A549 (cell line): ENCODE data around the gene SORCS2. TPM values are rescaled to one million over a fixed set of nuclear protein-coding genes. Genes with fewer than 3 reads are reported as not detected.

ENCODE experiments used
- ATAC-seq, 2 experiments: fragments of 200-7000 bp in 1 of 2; fragments of >200 bp in 1 of 2; cut with Nextera tagmentation in 1 of 2; cut with Tn5 transposase in 1 of 2; 3 replicates each; pipeline versions ENCODE4 v1.8.0 to v1.9.1; 2018 to 2020; ENCODE audit warnings: mild to moderate bottlenecking in 1 of 2, moderate library complexity in 1 of 2
- CTCF ChIA-PET: fragments of 300-600 bp; sonication (Branson Sonifier 250); formaldehyde crosslinking; extraction: SDS; loops from one replicate; lab custom pipeline; 2021; ENCODE audit warnings: antibody characterized with exemption, inconsistent platforms; lab: Yijun Ruan, JAX
- POLR2A ChIA-PET: fragments of 350-600 bp; formaldehyde crosslinking; extraction: SDS; loops from one replicate; lab custom pipeline; 2021; ENCODE audit warnings: antibody characterized with exemption, inconsistent platforms; lab: Yijun Ruan, JAX
- DNase-seq, 2 experiments: peaks; one replicate each; pipeline versions ENCODE4 v3.0.0 to v3.0.0-alpha.2; 2011 to 2016; ENCODE audit warnings: low read depth in 1 of 2, low spot score in 1 of 2
- FAIRE-seq: peaks from 2 replicates; lab custom pipeline; 2011; peaks lifted over from hg19 to GRCh38; lab: Jason Lieb, UNC
- H3K27ac ChIP-seq, 2 experiments: fragments of >200 bp; sonication (Bioruptor Twin); formaldehyde crosslinking; 3 replicates each; pipeline ENCODE4 v1.5.1; 2016 to 2017
- H3K4me1 ChIP-seq: fragments of >200 bp; sonication (Bioruptor Twin); formaldehyde crosslinking; 3 replicates; pipeline ENCODE4 v1.6.1; 2016
- H3K4me2 ChIP-seq: fragments of >200 bp; sonication (Bioruptor Twin); formaldehyde crosslinking; 3 replicates; pipeline ENCODE4 v1.6.1; 2016
- H3K4me3 ChIP-seq: fragments of >200 bp; sonication (Bioruptor Twin); formaldehyde crosslinking; 3 replicates; pipeline ENCODE4 v1.5.1; 2016
- H3K9me3 ChIP-seq: fragments of >200 bp; sonication (Bioruptor Twin); formaldehyde crosslinking; 3 replicates; pipeline ENCODE4 v1.6.1; 2016
- CBX2 ChIP-seq: fragments of 200-600 bp; sonication (generic); IDR thresholded peaks from 2 replicates; pipeline ENCODE4 v1.6.1; 2016; ENCODE audit warnings: low read depth, mild to moderate bottlenecking, borderline replicate concordance
- CHD4 ChIP-seq: fragments of 200-600 bp; sonication (generic); IDR thresholded peaks from 2 replicates; pipeline ENCODE4 v1.6.1; 2016; ENCODE audit warnings: antibody characterized with exemption, mild to moderate bottlenecking, borderline replicate concordance
- EHF ChIP-seq: fragments of 250-450 bp; sonication (Bioruptor Pico); IDR thresholded peaks from 2 replicates; pipeline ENCODE4 v1.5.0; 2020; ENCODE audit warnings: mild to moderate bottlenecking
- ELK1 ChIP-seq: fragments of 150-350 bp; IDR thresholded peaks from 2 replicates; pipeline ENCODE4 v1.6.1; 2014; ENCODE audit warnings: low read depth, mild to moderate bottlenecking, low read length
- FOSB ChIP-seq: fragments of 250-450 bp; sonication (Bioruptor Pico); IDR thresholded peaks from 2 replicates; pipeline ENCODE4 v1.5.0; 2020; ENCODE audit warnings: mild to moderate bottlenecking, moderate library complexity
- HDAC2 ChIP-seq: fragments of 200-600 bp; sonication (generic); IDR thresholded peaks from 2 replicates; pipeline ENCODE4 v1.6.1; 2016
- HOXA7 ChIP-seq: fragments of 250-450 bp; sonication (Bioruptor Pico); IDR thresholded peaks from 2 replicates; pipeline ENCODE4 v1.5.0; 2020; ENCODE audit warnings: mild to moderate bottlenecking, moderate library complexity
- JUN ChIP-seq, 2 experiments: fragments of >200 bp; sonication (Bioruptor Twin); formaldehyde crosslinking; IDR thresholded peaks; 2 replicates in 1 of 2; 3 replicates in 1 of 2; pipeline ENCODE4 v1.6.1; 2016 to 2017
- KDM1A ChIP-seq: fragments of 200-600 bp; sonication (generic); IDR thresholded peaks from 2 replicates; pipeline ENCODE4 v1.6.1; 2016; ENCODE audit warnings: low read depth, mild to moderate bottlenecking
- MAFK ChIP-seq: fragments of 450-650 bp; IDR thresholded peaks from 2 replicates; pipeline ENCODE4 v1.6.1; 2014; ENCODE audit not compliant: partially characterized antibody
- MYC ChIP-seq: IDR thresholded peaks from 2 replicates; pipeline ENCODE4 v1.6.1; 2012; ENCODE audit warnings: mild to moderate bottlenecking, inconsistent platforms, low read length, improper control_type of control experiment, borderline replicate concordance
- NFE2L2 ChIP-seq: fragments of 150-350 bp; conservative IDR thresholded peaks from 2 replicates; pipeline ENCODE4 v1.6.1; 2014; ENCODE audit warnings: low read length
- NPAS2 ChIP-seq: fragments of 250-450 bp; sonication (Bioruptor Pico); IDR thresholded peaks from 2 replicates; pipeline ENCODE4 v1.8.0; 2022; ENCODE audit warnings: mild to moderate bottlenecking, moderate library complexity, borderline replicate concordance
- NR3C1 ChIP-seq: fragments of >200 bp; sonication (Bioruptor Twin); formaldehyde crosslinking; IDR thresholded peaks from 3 replicates; pipeline ENCODE4 v1.6.1; 2017
- POLR2A ChIP-seq: IDR thresholded peaks from 2 replicates; pipeline ENCODE4 v1.6.1; 2012; ENCODE audit warnings: mild to moderate bottlenecking, low read length
- RARB ChIP-seq: fragments of 250-450 bp; sonication (Bioruptor Pico); IDR thresholded peaks from 2 replicates; pipeline ENCODE4 v1.8.0; 2021; ENCODE audit warnings: mild to moderate bottlenecking, moderate library complexity
- RCOR1 ChIP-seq: fragments of 150-350 bp; IDR thresholded peaks from 2 replicates; pipeline ENCODE4 v1.6.1; 2014; ENCODE audit warnings: antibody characterized with exemption, low read length, low read depth
- REST ChIP-seq: fragments of 200-600 bp; sonication (generic); IDR thresholded peaks from 2 replicates; pipeline ENCODE4 v1.6.1; 2016; ENCODE audit warnings: antibody characterized with exemption, mild to moderate bottlenecking, moderate library complexity
- RNF2 ChIP-seq: fragments of 200-600 bp; sonication (generic); IDR thresholded peaks from 2 replicates; pipeline ENCODE4 v1.6.1; 2016; ENCODE audit warnings: low read depth, mild to moderate bottlenecking, antibody characterized with exemption, moderate library complexity, borderline replicate concordance
- SREBF2 ChIP-seq: fragments of 450-650 bp; IDR thresholded peaks from 2 replicates; pipeline ENCODE4 v1.6.1; 2014; ENCODE audit warnings: mild to moderate bottlenecking, moderate library complexity
- ZFP36 ChIP-seq: fragments of 450-650 bp; IDR thresholded peaks from 2 replicates; pipeline ENCODE4 v1.6.1; 2014; ENCODE audit warnings: borderline replicate concordance; ENCODE audit not compliant: partially characterized antibody
- ZNF302 ChIP-seq: fragments of 250-450 bp; sonication (Bioruptor Pico); IDR thresholded peaks from 2 replicates; pipeline ENCODE4 v1.9.0; 2021; ENCODE audit warnings: inconsistent platforms, mild to moderate bottlenecking, moderate library complexity
- WGBS: methylation state at CpG from one replicate; pipeline ENCODE4 v1.1.6; 2017; ENCODE audit errors: missing lambda C conversion rate; 5-methylcytosine and 5-hydroxymethylcytosine counted together
- polyA plus RNA-seq, 4 experiments: library from polyadenylated mRNA; depleted of rRNA in 3 of 4; stranded (reverse); fragments of >200 nt; fragmentation: RNase III in 1 of 4; extraction: RNeasy Plus Mini Kit Qiagen cat#74134 plus additional on column Dnase treatment in 1 of 4; gene quantifications; 2 replicates in 3 of 4; 3 replicates in 1 of 4; pipeline ENCODE4 v1.2.3, GENCODE V29; 2011 to 2017
- TF ChIP-seq, protein P1 (sequence below): fragments of >200 bp; sonication (Bioruptor Twin); formaldehyde crosslinking; IDR thresholded peaks from 3 replicates; pipeline ENCODE4 v1.6.1; 2016
- TF ChIP-seq, protein P2 (sequence below): fragments of 250-450 bp; sonication (Bioruptor Pico); IDR thresholded peaks from 2 replicates; pipeline ENCODE4 v1.5.0; 2020; ENCODE audit warnings: low read depth, mild to moderate bottlenecking, moderate library complexity
- TF ChIP-seq, protein P3 (sequence below): fragments of >200 bp; sonication (Bioruptor Twin); formaldehyde crosslinking; IDR thresholded peaks from 3 replicates; pipeline ENCODE4 v1.5.1; 2016

The SORCS2 gene
- polyA plus RNA-seq, 2 of the 4 experiments (the other 2 are of a cell fraction), result 1.4 to 4.6 TPM

DNA sequence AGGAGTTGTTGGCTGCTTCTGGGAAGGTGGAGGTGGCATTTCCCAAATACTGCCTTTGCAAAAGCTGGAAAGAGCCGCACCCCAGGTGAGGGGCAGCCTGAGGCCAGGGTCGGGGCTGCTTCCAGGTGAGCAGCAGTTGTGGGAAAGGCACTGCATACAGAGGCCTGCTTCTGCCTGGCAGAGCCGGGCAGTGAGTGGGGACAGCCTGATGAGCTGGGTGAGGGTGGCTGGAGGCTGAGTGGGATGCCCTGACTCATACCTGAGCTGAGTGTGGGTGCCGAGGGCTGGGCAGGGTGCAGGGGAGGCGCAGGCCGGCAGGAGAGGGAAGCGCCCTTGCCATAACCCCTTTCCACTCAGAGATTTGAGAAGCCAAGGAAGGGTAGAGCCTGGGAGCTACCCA is 248.9 kb downstream of the SORCS2 start (continued):
- TF ChIP-seq REST, result no peak

DNA sequence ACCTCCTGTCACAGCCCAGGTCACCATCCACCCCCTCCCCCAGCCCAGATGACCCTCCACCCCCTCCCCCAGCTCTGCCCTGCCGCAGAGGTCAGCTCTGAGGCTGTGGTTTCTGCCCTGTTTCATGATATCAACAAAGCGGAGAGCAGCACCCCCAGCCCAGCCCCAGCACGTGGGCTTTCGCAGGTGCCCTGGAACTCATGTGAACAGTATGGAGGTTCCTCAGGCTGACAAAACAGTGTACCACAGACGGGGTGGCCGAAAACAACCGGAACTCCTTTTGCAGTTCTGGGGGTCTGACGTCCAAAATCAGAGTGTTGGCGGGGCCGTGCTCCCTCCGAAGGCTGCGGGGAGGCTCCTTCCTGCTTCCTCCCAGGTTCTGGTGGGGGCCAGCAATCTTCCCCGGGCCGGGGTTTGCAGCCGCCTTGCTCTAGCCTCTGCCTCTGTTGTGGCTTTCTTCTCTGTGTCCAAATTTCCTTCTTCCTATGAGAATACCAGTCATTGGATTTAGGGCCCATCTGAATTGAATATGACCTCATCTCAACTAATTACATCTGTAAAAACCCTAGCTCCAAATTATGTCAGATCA is 250.3 kb downstream of the SORCS2 start:
- POLR2A ChIA-PET, result no interaction called here

DNA sequence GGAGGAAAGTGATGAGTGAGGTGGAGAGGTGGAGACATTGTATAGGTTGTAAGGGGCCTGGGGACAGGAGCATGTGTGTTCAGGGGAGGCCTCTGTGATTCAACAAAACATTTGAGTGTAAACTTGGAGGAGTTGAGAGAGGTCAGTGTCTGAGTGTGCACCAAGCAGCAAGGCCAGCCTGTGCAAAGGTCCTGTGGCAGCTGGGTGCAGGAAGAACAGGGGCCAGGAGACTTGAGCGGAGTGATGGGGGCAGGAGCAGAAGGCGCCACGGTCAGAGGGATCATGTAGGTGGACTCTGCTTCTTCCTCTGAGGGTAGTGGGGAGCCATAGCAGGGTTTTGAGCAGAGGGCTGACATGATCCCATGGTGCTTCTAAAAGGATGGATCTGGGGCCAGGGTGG is 252.0 kb downstream of the SORCS2 start:
- POLR2A ChIA-PET, result no interaction called here
- CTCF ChIA-PET, result no interaction called here
- H3K27ac ChIP-seq, result no peak overlapping the region
- ATAC-seq (no peak), DNase-seq (no peak), FAIRE-seq (no peak)
- H3K4me2 ChIP-seq, result no peak overlapping the region
- H3K9me3 ChIP-seq, result no peaks in the 10 kb centered on the region
- WGBS, result 56% methylated on average over 3 of the region's 3 CpGs
- TF ChIP-seq FOSB (CRISPR knock-in tag) (no peak), POLR2A (no peak), MAFK (no peak), KDM1A (no peak), HDAC2 (no peak), CBX2 (no peak), NFE2L2 (no peak), ZFP36 (no peak), EHF (no peak), SREBF2 (no peak), ZNF302 (no peak)
- TF ChIP-seq, protein P1, sequence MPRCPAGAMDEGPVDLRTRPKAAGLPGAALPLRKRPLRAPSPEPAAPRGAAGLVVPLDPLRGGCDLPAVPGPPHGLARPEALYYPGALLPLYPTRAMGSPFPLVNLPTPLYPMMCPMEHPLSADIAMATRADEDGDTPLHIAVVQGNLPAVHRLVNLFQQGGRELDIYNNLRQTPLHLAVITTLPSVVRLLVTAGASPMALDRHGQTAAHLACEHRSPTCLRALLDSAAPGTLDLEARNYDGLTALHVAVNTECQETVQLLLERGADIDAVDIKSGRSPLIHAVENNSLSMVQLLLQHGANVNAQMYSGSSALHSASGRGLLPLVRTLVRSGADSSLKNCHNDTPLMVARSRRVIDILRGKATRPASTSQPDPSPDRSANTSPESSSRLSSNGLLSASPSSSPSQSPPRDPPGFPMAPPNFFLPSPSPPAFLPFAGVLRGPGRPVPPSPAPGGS, result no peak
- TF ChIP-seq, protein P2, sequence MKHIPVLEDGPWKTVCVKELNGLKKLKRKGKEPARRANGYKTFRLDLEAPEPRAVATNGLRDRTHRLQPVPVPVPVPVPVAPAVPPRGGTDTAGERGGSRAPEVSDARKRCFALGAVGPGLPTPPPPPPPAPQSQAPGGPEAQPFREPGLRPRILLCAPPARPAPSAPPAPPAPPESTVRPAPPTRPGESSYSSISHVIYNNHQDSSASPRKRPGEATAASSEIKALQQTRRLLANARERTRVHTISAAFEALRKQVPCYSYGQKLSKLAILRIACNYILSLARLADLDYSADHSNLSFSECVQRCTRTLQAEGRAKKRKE (CRISPR knock-in tag), result no peak
- H3K4me3 ChIP-seq, result no peak overlapping the region
- H3K4me1 ChIP-seq, result no peaks in the 10 kb centered on the region

More for the DNA sequence above, 250.3 kb downstream of the SORCS2 start:
- no peaks in the 10 kb centered on the region for H3K4me1 ChIP-seq
- no peak for DNase-seq
- no peak for TF ChIP-seq HOXA7 (CRISPR knock-in tag)
- CTCF ChIA-PET, result no interaction called here
- no peaks in the 10 kb centered on the region for H3K9me3 ChIP-seq
- no peak overlapping the region for H3K4me3 ChIP-seq
- FAIRE-seq, result no peak
- WGBS, result 80% methylated on average over 8 of the region's 15 CpGs
- H3K27ac ChIP-seq, result no peak overlapping the region
- ATAC-seq, result no peak
- no peak overlapping the region for H3K4me2 ChIP-seq

DNA sequence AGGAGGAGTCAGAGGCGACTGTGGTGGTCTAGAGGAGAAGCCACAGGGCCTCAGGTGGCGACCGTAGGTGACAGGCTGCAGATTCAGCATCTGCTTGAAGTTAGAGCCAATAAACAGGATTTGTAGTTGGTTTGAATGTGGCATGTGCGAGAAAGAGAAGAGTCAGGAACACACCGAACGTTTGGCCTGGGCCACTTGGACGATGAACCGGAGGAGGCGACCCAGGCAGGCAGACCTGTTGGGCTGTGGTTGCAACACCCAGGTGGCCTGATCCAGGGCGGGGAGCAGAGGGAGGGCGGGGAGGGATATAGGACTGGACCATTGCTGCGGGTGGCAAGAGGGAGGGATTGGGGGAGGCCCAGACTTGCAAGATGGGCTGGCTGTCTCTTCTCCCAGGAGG is 252.4 kb downstream of the SORCS2 start:
- H3K4me2 ChIP-seq, result no peak overlapping the region
- DNase-seq (no peak), ATAC-seq (no peak), FAIRE-seq (no peak)
- H3K4me1 ChIP-seq, result no peaks in the 10 kb centered on the region
- POLR2A ChIA-PET, result no interaction called here
- no peaks in the 10 kb centered on the region for H3K9me3 ChIP-seq
- H3K27ac ChIP-seq, result no peak overlapping the region
- CTCF ChIA-PET, result no interaction called here
- no peak overlapping the region for H3K4me3 ChIP-seq
- 82% methylated on average over 9 of the region's 12 CpGs for WGBS
- TF ChIP-seq ELK1 (no peak), NFE2L2 (no peak), JUN (IDR thresholded peaks at IDR 0.05) (no peak), KDM1A (no peak), RARB (no peak), NR3C1 (no peak), CHD4 (no peak), RNF2 (no peak), NPAS2 (CRISPR knock-in tag) (no peak), RCOR1 (no peak), MYC (no peak)
- TF ChIP-seq, protein P3, sequence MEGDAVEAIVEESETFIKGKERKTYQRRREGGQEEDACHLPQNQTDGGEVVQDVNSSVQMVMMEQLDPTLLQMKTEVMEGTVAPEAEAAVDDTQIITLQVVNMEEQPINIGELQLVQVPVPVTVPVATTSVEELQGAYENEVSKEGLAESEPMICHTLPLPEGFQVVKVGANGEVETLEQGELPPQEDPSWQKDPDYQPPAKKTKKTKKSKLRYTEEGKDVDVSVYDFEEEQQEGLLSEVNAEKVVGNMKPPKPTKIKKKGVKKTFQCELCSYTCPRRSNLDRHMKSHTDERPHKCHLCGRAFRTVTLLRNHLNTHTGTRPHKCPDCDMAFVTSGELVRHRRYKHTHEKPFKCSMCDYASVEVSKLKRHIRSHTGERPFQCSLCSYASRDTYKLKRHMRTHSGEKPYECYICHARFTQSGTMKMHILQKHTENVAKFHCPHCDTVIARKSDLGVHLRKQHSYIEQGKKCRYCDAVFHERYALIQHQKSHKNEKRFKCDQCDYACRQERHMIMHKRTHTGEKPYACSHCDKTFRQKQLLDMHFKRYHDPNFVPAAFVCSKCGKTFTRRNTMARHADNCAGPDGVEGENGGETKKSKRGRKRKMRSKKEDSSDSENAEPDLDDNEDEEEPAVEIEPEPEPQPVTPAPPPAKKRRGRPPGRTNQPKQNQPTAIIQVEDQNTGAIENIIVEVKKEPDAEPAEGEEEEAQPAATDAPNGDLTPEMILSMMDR, result no peak
